HCT116 (cell line): Measurements from ENCODE around the gene MTSS2.

ENCODE experiments used
- CEBPB ChIP-seq: IDR thresholded peaks from 2 replicates; pipeline ENCODE4 v1.6.1; 2012; ENCODE audit warnings: low read depth
- EZH2 ChIP-seq: fragments of 200-600 bp; sonication (generic); IDR thresholded peaks from 2 replicates; pipeline ENCODE4 v1.6.1; 2017; ENCODE audit warnings: antibody characterized with exemption, mixed run types
- POLR2A ChIP-seq: IDR thresholded peaks from 2 replicates; pipeline ENCODE4 v1.7.0; 2011; ENCODE audit warnings: borderline replicate concordance; ENCODE audit not compliant: insufficient read depth, insufficient read length; ENCODE audit errors: extremely low read depth
- POLR2AphosphoS5 ChIP-seq: IDR thresholded peaks from 2 replicates; pipeline ENCODE4 v1.6.1; 2011; ENCODE audit warnings: mild to moderate bottlenecking, low read depth, low read length, moderate library complexity
- RAD21 ChIP-seq: IDR thresholded peaks from 2 replicates; pipeline ENCODE4 v1.6.1; 2012; ENCODE audit warnings: low read depth, mild to moderate bottlenecking
- SRF ChIP-seq: IDR thresholded peaks from 2 replicates; pipeline ENCODE4 v1.6.1; 2012; ENCODE audit warnings: low read depth
- TCF7L2 ChIP-seq: IDR thresholded peaks from 2 replicates; pipeline ENCODE4 v1.7.0; 2011; ENCODE audit warnings: borderline replicate concordance, inconsistent platforms; ENCODE audit not compliant: insufficient read depth, insufficient read length; ENCODE audit errors: extremely low read depth
- YY1 ChIP-seq: IDR thresholded peaks from 2 replicates; pipeline ENCODE4 v1.6.1; 2011; ENCODE audit warnings: low read length, low read depth, moderate library complexity, mild to moderate bottlenecking; ENCODE audit not compliant: insufficient replicate concordance; ENCODE audit errors: extremely low read depth
- TF ChIP-seq, protein P1 (sequence below), 3 experiments: fragments of 200-600 bp in 1 of 3; sonication (generic) in 1 of 3; IDR thresholded peaks in 2 of 3; conservative IDR thresholded peaks in 1 of 3; 2 replicates each; pipeline ENCODE4 v1.5.1; 2012 to 2017; ENCODE audit warnings: low read depth in 2 of 3, low read length in 2 of 3, antibody characterized with exemption in 1 of 3, borderline replicate concordance in 1 of 3, control low read depth in 1 of 3, mild to moderate bottlenecking in 1 of 3, mixed read lengths in 1 of 3, mixed run types in 1 of 3, moderate library complexity in 1 of 3; ENCODE audit not compliant: insufficient read depth in 1 of 3

DNA sequence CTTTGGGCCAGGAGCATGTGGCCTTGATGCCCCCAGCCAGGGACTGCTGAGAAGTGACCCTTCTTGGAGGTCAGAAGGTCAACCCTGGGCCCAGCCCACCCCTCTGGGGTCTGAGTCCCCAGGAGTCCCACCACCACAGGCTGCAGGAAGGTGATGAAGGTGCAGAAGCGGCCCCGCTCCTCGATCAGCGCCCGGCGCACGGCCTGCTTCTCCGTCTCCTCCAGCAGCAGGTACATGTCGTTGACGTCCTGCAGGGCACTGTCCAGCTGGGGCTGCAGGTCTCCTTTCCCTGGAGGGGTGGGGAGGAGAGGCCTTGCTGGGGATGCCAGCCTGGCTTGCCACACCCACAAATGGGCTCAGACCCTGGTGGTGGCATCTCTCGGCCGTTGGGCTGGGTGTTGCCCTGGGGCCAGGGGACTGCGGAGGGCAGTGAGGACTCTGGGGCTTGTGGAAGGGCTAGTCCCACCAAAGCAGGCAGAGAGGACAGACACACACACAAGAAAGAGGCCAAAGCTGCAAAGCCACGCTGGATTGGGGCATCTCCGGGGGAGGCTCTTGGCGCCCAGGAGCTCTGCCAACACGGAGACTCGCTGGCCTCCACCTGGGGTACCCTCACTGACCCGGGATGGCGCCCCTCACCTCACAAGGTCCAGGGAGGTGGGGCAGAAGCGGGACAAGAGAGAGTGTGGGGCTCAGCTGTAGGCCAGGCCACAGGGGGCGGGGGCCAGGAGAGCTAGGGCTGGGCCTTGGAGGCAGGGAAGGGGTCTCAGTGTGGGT lies 7.5 kb downstream of the MTSS2 start:
- TF ChIP-seq, protein P1, sequence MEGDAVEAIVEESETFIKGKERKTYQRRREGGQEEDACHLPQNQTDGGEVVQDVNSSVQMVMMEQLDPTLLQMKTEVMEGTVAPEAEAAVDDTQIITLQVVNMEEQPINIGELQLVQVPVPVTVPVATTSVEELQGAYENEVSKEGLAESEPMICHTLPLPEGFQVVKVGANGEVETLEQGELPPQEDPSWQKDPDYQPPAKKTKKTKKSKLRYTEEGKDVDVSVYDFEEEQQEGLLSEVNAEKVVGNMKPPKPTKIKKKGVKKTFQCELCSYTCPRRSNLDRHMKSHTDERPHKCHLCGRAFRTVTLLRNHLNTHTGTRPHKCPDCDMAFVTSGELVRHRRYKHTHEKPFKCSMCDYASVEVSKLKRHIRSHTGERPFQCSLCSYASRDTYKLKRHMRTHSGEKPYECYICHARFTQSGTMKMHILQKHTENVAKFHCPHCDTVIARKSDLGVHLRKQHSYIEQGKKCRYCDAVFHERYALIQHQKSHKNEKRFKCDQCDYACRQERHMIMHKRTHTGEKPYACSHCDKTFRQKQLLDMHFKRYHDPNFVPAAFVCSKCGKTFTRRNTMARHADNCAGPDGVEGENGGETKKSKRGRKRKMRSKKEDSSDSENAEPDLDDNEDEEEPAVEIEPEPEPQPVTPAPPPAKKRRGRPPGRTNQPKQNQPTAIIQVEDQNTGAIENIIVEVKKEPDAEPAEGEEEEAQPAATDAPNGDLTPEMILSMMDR (IDR thresholded peaks at IDR 0.05 in 2 of 3, conservative IDR thresholded peaks at IDR 0.05 in 1 of 3; ENCODE audit: borderline replicate concordance in 1 of 3, insufficient read depth in 1 of 3, low read depth in 2 of 3, low read length in 2 of 3): no peak
- TF ChIP-seq POLR2AphosphoS5 (no peak), RAD21 (no peak), POLR2A (no peak), YY1 (no peak), TCF7L2 (no peak), CEBPB (no peak), SRF (no peak), EZH2 (no peak)
